Choroid plexus epithelial cell (primary cell): ENCODE results near the gene SF3A1.

Source experiments
- DNase-seq: peaks from one replicate; pipeline ENCODE4 v3.0.0-alpha.2; 2010; ENCODE audit warnings: low read depth
- H3K4me3 ChIP-seq: 2 replicates; pipeline ENCODE4 v1.5.1; 2011; ENCODE audit warnings: low read depth, mild to moderate bottlenecking, control low read depth, low read length, moderate library complexity
- CTCF ChIP-seq: conservative IDR thresholded peaks from 2 replicates; pipeline ENCODE4 v1.5.1; 2011; ENCODE audit warnings: low read depth, mild to moderate bottlenecking, control low read depth, inconsistent platforms, low read length, moderate library complexity

SF3A1 gene

GRCh38 chr22:30324014-30324730 is 32.5 kb downstream of the SF3A1 start:
- DNase-seq, result no peak
- peak overlapping the region; percentile 5 for H3K4me3 ChIP-seq
- no peak for TF ChIP-seq CTCF

- H3K4me3 ChIP-seq, result no peak overlapping the region
- no peak for TF ChIP-seq CTCF
- no peak for DNase-seq
Observed at GRCh38 chr22:30323246-30323645, 33.4 kb downstream of the SF3A1 start.

GRCh38 chr22:30321461-30321860 is 35.2 kb downstream of the SF3A1 start:
- no peak for DNase-seq
- no peak for TF ChIP-seq CTCF
- H3K4me3 ChIP-seq, result no peak overlapping the region

- no peak overlapping the region for H3K4me3 ChIP-seq
- DNase-seq, result no peak
- TF ChIP-seq CTCF, result no peak
Observed at GRCh38 chr22:30320021-30320556, 36.6 kb downstream of the SF3A1 start.

- no peak overlapping the region for H3K4me3 ChIP-seq
- DNase-seq, result no peak
- TF ChIP-seq CTCF, result peak; percentile 21
Observed at GRCh38 chr22:30318799-30319419, 37.8 kb downstream of the SF3A1 start.

- H3K4me3 ChIP-seq, result no peak overlapping the region
- no peak for TF ChIP-seq CTCF
- DNase-seq, result no peak
Observed at GRCh38 chr22:30317778-30318177, 38.9 kb downstream of the SF3A1 start.

GRCh38 chr22:30315962-30316576 is 40.6 kb downstream of the SF3A1 start:
- DNase-seq, result no peak
- no peak for TF ChIP-seq CTCF
- no peak overlapping the region for H3K4me3 ChIP-seq
